ENCODE results near the gene REST.
"Not testable (repeated sequence)": the region's sequence is repeated elsewhere in the genome, so short reads cannot be mapped to it uniquely, and the experiment has no call there.

The REST gene, protein sequence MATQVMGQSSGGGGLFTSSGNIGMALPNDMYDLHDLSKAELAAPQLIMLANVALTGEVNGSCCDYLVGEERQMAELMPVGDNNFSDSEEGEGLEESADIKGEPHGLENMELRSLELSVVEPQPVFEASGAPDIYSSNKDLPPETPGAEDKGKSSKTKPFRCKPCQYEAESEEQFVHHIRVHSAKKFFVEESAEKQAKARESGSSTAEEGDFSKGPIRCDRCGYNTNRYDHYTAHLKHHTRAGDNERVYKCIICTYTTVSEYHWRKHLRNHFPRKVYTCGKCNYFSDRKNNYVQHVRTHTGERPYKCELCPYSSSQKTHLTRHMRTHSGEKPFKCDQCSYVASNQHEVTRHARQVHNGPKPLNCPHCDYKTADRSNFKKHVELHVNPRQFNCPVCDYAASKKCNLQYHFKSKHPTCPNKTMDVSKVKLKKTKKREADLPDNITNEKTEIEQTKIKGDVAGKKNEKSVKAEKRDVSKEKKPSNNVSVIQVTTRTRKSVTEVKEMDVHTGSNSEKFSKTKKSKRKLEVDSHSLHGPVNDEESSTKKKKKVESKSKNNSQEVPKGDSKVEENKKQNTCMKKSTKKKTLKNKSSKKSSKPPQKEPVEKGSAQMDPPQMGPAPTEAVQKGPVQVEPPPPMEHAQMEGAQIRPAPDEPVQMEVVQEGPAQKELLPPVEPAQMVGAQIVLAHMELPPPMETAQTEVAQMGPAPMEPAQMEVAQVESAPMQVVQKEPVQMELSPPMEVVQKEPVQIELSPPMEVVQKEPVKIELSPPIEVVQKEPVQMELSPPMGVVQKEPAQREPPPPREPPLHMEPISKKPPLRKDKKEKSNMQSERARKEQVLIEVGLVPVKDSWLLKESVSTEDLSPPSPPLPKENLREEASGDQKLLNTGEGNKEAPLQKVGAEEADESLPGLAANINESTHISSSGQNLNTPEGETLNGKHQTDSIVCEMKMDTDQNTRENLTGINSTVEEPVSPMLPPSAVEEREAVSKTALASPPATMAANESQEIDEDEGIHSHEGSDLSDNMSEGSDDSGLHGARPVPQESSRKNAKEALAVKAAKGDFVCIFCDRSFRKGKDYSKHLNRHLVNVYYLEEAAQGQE

DNA sequence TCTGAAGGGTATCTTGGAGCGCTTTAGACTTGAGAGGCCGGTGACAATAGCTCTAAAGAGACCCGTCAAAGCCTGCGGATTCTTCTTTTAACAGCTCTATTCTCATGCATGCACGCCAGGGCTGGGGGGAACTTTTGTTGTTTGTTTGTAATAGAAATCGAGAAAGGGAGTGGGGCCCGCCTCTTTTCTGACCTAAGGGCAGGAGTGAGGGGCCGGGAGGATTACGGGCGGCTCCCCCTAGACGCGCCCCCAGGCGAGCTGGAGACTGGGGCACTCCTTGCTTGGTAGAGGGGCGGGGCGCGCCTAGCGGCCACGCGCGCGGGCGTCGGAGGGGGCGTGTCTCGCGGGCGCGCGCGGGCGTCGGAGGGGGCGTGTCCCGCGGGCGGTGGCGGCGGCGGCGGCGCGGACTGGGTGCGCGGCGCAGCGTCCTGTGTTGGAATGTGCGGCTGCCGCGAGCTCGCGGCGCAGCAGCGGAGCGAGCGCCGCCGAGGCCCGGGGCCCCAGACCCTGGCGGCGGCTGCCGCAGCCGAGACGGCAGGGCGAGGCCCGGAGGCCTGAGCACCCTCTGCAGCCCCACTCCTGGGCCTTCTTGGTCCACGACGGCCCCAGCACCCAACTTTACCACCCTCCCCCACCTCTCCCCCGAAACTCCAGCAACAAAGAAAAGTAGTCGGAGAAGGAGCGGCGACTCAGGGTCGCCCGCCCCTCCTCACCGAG is at the start of gene REST:
Gene REST, plus strand, starts transcription at position 412 of the 717 bp plus-strand sequence. CDS start 2,739 bp downstream, outside the sequence.
- DNase-seq, result peak in 13 of 14 donors; percentile 1 to 87 (median 50)

GRCh38 chr4:56859841-56860240 is 47.9 kb upstream of the REST start:
- DNase-seq, result no peak

- no peak for DNase-seq
Observed at GRCh38 chr4:56860781-56861180, 46.9 kb upstream of the REST start.

- DNase-seq, result no peak
Observed at GRCh38 chr4:56861360-56861759, 46.3 kb upstream of the REST start.

DNA sequence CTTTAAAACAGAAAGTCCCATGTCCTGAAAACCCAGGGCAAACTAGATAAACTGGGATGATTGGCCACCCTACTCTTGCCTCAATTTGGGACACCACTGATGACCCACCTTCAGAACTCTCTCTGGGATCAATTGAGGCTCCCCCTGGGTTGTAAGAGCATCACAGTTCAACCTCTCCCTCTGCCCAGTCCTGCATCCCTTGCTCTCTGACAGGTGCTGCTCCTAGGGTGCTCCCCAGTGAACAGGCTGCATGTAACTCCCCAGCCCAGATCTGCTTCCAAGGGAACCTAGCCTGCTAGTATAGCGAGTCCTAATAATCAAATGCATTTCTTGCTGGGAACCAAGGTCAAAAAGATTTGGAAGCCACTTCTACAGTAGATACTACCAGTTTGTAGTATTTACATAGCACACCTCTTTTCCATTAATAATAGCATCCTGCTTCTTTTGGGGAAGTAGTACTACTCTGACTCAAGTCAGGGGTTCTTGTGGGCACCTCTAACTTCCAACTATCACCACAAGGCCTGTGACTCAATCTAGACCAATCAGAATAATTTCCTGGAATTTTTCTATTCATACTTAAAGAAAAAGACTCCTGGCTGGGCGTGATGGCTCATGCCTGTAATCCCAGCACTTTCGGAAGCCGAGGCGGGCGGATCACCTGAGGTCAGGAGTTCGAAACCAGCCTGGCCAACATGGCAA is 44.1 kb upstream of the REST start:
- DNase-seq, result no peak

- DNase-seq, result no peak
Observed at GRCh38 chr4:56870946-56871345, 36.8 kb upstream of the REST start.

- DNase-seq, result peak in 8 of 14 donors; percentile 1 to 43 (median 4)
Observed at GRCh38 chr4:56871371-56871866, 36.3 kb upstream of the REST start.

DNA sequence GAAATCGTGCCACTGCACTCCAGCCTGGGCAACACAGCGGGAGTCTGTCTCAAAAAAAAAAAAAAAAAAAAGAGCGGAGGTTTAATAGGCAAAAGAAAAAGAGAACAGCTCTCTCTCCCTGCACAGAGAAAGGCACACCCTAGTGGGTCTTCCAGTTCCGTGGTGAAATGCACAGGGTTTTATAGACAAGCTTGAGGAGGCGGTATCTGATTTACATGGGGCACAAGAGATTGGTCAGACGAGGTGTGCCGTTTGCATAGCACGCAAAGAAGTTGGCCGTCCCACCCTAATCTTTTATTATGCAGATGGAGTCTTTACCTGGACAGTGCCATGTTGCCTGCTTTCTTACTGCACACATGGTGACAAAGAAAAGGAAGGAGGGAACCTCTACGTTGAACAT is 33.5 kb upstream of the REST start:
- no peak for DNase-seq

DNA sequence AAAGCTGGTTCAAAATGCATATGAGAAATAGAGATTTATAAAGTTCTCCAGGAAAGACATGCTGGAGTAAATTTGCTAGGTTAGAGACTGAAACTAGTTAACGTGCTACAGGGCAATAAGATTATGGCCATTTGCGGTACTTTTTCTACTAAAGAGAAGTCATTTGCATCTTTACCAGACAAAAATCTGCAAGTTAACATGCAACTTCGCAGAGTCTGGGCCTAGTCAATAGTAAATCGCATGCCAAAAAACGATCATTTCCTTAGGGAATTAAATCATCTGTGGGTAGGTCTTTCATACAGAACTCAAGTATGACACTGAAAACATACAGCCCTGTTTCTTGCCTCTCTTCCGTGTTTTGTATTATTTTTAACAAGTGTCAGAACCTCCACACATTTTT is 32.8 kb upstream of the REST start:
- DNase-seq, result no peak

DNA sequence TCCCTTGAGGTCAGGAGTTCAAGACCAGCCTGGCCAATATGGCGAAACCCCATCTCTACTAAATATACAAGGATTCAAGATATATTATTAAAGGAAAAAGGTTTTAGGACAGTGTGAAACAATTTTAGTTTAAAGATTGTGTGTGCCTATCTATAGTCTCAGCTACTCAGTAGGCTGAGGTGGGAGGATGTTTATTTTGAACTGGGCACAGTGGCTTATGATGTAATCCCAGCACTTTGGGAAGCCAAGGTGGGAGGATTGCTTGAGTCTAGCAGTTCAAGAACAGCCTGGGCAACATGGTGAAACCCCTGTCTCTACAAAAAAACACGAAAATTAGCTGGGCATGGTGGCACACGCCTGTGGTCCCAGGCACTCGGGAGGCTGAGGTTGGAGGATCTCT is 31.4 kb upstream of the REST start:
- DNase-seq, result no peak

GRCh38 chr4:56879996-56880395 is 27.7 kb upstream of the REST start:
- DNase-seq, result no peak

DNA sequence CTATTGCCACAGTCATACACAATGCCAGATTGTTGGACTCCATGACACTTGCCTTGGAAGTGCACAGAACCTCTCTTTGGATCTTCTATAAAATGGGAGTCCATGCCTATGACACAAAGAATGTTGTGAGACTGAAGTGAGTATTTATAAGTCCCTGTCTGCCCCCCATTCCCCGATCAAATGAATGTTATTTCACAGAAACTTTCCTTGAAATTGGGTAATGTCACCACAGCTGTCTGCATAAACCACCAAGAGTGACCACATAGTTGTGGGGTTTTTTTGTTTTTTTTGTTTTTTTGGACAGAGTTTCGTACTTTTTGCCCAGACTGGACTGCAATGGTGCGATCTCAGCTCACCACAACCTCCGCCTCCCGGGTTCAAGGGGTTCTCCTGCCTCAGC is 27.1 kb upstream of the REST start:
- DNase-seq, result no peak

GRCh38 chr4:56884511-56884910 is 23.2 kb upstream of the REST start:
- DNase-seq, result not testable (repeated sequence)

- DNase-seq, result no peak
Observed at GRCh38 chr4:56892691-56893090, 15.0 kb upstream of the REST start.

GRCh38 chr4:56897842-56898241 is 9.9 kb upstream of the REST start:
- DNase-seq, result not testable (repeated sequence)

DNA sequence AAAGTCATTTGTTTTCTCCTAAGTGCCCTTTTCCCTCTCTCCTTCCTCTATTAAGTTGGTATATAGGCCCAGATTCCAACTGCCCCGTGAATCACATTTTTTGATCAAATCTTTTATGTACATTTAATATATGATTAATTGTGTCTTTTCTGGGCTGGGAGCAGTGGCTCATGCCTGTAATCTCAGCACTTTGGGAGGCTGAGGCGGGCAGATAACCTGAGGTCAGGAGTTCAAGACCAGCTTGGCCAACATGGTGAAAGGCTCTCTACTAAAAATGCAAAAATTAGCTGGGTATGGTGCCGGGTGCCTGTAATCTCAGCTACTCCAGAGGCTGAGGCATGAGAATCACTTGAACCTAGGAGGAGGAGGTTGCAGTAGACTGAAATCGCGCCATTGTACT is 7.5 kb upstream of the REST start:
- not testable (repeated sequence) for DNase-seq

GRCh38 chr4:56902703-56903102 is 5.0 kb upstream of the REST start:
- no peak for DNase-seq

- DNase-seq, result no peak
Observed at GRCh38 chr4:56905796-56906195, 1.9 kb upstream of the REST start.

GRCh38 chr4:56906489-56907393 is 959 bp upstream of the REST start:
- peak in 1 of 14 donors; percentile 12 for DNase-seq
